ENCODE data around the gene LONP1.
A peak's percentile ranks its signal among the peaks of the same experiment; 100 is the strongest.

Gene LONP1

GRCh38 chr19:5679289-5680083 is 40.5 kb downstream of the LONP1 start:
- DNase-seq = no peak

DNA sequence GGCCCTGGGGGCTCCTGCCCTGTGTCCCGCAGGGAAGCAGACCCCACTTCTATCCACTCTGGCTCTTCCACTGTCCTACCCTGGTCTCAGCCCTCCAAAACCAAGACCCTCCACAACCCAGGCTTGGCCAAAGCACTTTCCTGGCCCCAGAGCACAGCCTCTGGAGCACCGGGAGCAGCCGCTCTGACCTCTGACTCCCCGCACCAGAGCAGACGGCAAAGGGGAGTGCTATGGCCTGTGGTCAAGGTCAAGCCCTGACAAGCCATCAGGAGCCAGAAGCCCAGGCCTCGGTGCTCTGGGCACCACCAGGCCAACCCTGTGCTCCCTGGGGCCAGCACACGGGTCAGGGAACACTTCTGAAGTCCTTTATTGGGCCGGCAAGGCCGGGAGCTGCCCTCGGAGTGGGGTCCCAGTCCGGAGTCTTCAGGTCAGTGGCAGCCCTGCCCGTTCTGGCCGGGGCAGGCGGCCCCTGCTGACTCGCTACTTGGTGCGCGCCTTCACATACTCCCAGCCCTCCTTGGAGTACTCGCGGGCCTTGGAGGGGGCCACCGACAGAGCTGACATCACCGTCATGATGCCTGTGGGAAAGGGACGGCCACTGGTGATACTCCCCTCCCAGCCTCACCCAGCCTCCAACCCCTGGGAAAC is 41.8 kb downstream of the LONP1 start:
- no peak for DNase-seq

DNA sequence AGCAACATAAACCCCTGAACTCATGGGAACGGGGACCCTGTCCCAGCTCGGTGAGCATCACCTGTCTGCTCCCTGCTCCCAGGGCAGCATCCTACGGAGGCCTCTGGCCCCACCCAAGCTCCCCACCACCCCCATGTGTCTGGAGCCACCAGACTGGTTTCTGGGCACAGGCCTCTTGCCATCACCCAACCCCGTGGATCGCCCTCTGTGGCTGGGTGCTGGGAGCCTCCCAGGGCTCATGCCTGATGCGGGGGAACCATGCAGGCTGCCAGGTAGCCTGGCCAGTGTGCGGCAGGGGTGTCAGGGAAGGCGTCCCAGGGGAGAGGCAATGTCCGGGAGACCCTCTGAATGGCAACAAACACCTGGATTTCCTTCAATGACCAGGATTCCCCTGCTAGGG is 42.4 kb downstream of the LONP1 start:
- no peak for DNase-seq

GRCh38 chr19:5677136-5677535 is 42.8 kb downstream of the LONP1 start:
- no peak for DNase-seq

DNA sequence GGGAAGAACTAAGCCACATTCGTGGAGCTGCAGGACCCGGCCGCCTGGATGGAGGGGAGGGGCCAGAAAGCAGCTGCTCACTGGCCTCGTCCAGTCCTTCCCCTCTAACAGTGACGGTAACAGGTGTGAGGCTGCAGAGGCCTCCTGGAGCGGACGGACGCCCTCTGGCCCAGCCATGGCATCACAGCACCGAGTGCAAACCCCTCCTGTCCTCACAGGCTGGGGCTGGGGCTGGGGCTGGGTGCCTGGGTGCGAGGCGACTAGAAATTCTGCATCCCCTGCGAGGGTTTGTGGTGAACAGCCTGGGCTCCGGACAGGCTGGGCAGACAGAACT is 43.2 kb downstream of the LONP1 start:
- peak; percentile 49 for DNase-seq

DNA sequence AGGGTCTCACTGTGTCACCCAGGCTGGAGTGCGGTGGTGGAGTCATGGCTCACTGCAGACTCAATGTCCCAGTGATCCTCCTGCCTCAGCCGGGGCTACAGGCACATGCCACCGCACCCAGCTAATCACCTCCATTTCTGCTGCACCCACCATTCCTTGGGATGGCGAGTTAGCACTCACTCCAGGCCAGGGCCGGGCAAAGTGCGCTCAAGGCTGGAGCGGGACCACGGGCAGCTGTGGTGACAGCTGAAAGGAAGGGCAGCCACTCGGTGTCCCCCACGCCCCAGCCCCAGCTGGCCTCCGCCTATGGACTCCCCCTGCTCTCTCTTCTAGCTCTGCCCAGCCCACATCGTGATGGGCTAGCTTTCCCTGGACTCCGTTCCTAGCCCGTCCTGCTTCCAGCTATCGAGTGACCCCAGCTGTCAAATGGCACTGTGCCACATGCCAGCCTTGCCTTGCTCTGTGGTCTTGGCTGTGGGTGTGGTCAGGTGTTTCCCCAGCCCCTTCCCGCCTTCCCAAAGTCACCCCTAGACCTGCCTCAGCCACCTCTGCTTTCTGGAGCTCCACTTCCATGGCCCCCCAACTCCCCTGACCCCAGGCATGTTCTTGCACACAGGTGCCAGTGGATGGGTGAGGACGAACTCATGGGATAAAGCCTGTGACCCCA is 43.7 kb downstream of the LONP1 start:
- peak; percentile 78 for DNase-seq

GRCh38 chr19:5674714-5675113 is 45.2 kb downstream of the LONP1 start:
- DNase-seq = no peak

- no peak for DNase-seq
Observed at GRCh38 chr19:5673752-5674151, 46.2 kb downstream of the LONP1 start.

- DNase-seq = no peak
Observed at GRCh38 chr19:5672708-5673459, 47.1 kb downstream of the LONP1 start.

DNA sequence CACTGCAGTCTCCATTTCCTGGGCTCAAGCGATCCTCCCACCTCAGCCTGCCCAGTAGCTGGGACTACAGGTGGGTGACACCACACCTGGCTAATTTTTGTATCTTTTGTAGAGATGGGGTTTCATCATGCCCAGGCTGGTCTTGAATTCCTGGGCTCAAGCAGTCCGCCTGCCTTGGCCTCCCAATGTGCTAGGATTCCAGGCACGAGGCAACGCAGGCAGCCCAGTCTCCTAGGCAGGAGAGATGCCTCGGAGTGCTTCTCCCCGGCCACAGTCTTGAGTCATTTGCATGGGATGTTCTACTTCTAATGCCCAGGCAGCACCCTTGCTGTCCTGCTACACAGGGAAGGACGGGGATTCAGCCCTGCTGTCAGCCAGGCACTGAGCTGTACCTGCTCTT is 48.3 kb downstream of the LONP1 start:
- DNase-seq = no peak

DNA sequence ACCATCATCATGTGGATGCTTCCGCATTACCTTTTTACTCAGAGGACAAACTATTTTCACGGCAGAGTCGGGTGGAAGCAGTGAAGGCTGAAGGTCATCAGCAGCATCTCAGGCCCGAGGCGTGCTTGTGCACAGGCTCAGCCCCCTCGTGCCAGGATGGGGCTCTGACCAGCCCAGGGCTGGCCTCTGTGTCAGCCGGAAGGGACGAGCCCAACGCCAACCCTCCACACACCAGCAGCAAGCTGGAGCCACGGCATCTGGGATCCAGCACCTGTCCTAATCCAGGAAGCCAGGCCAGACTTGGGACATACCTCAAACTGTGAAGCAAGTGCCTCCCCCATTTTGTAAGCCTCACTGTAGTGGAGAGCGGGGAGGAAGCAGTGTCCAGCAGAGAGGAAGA is 50.7 kb downstream of the LONP1 start:
- no peak for DNase-seq

DNA sequence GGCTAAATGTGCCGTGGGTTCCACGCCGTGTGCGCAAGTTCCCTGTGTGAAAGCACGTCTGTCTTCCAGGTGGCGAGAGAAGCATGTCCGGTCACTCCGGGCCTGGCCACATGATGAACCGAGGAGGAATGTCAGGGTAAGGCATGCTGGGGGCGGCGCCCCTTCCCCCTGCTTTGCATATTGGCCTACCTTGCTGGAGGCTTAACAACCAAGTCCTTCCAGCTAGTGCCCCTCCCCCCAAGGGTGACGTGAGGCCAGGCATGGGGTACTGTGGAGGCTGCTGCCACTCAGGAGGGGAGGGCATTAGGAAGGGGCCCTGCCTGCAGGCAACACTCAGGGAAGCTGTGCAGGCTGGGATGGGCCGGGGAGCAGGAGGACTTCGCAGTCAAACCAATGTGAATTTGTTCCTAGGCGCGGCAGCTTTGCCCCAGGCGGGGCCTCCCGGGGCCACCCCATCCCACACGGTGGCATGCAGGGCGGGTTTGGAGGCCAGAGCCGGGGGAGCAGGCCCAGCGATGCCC is 52.1 kb downstream of the LONP1 start:
- no peak for DNase-seq

- DNase-seq = no peak
Observed at GRCh38 chr19:5666921-5667610, 52.9 kb downstream of the LONP1 start.

- DNase-seq = no peak
Observed at GRCh38 chr19:5665781-5666513, 54.0 kb downstream of the LONP1 start.

- DNase-seq = no peak
Observed at GRCh38 chr19:5664515-5664914, 55.4 kb downstream of the LONP1 start.

- DNase-seq = no peak
Observed at GRCh38 chr19:5663904-5664303, 56.0 kb downstream of the LONP1 start.

DNA sequence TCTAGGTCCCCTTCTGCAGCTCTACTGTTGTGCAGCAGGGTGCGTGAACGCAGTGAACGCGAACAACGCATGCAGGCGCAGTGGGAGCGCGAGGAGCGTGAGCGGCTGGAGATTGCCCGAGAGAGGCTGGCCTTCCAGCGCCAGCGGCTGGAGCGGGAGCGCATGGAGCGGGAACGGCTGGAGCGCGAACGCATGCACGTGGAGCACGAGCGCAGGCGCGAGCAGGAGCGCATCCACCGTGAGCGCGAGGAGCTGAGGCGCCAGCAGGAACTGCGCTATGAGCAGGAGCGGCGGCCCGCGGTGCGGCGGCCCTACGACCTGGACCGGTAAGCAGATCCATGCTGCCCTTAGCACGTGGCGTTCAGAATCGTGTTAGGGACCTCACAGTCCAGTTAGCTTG is 58.5 kb downstream of the LONP1 start:
- DNase-seq = no peak

- DNase-seq = no peak
Observed at GRCh38 chr19:5655412-5655811, 64.5 kb downstream of the LONP1 start.

DNA sequence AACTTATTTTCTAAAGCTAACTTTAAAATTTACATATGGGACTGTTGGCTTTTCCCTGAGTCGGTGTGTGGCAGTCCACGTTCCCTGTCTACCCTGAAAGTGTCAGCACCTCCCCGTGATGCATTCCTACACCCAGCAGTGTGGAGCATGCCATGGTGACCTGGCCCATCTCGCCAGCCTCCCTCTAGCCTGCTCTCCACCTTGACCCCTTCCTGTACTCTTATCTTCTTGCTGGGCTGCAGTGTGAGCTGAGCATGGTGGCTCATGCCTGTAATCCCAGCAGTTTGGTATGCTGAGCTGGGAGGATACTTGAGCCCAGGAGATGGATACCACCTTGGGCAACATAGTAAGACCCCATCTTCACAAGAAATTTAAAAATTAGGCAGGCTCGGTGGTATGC is 65.0 kb downstream of the LONP1 start:
- no peak for DNase-seq

DNA sequence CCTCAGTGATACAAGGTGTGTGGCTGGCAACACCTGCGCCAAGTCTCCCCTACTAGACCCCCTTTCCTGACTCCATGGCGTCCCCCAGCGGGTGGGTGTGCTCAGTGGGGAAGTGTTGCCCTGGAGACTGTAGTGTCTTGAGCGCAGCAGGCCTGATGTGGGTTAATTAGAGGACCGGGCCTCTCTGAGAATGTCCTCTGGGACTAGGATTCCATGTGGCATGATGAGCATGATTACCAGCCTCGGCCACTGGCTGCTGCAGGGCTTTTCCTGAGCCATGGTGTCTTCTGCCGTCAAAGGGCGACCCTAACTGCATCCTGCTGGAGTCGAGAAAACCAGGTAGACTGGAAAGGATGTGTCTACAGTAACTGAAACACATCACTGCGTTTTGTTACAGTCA is 67.7 kb downstream of the LONP1 start:
- no peak for DNase-seq

DNA sequence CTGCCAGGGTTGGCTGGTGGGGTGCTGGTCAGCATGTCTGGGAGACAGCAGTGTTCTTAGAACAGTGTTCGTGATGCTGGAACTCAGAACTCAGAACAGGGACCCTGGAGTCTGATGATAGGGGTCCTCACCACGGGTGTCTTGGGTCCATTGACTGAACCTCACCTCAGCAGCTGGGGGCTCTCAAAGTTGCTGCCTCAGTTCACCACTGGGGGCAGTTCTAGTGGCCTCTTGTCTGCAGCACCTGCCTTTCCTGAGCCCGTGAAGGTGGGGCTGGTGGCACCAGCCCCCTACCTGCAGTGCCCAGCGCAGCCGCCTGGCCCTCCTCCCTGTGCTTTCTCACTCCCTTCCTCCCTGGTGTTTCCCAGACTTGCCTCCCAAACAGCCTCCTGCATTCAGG is 68.6 kb downstream of the LONP1 start:
- DNase-seq = no peak

DNA sequence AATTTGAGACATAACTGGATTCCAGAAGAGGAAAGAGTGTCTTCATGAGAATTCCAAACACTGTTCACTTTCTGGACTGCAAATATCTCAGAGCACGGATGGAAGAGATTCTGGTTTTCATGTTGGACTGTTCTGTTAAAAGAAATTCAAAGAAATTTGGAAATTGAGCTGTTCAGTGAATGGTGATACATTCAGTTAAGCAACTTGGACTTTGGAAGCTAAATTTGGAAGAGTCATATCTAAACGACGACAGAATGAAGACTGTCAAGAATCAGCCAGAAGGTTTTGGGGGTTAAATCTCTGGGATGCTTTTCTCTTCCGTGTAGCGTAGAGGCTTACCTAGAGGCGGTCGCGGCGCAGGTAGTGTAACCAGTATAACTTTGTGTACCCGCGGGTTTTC is 71.5 kb downstream of the LONP1 start:
- no peak for DNase-seq

Measured in right hindlimb (tissue), 1 donor.